Parathyroid adenoma (tissue), 2 donors: ENCODE data around the gene ZNF32.
A peak's percentile ranks its signal among the peaks of the same experiment; 100 is the strongest.
"Not testable (repeated sequence)": the region's sequence is repeated elsewhere in the genome, so short reads cannot be mapped to it uniquely, and the experiment has no call there.

Source experiments
- H2AFZ ChIP-seq: fragments of 300-600 bp; sonication (generic); one replicate; pipeline ENCODE4 v1.7.0; 2017; ENCODE audit warnings: antibody characterized with exemption, mild to moderate bottlenecking
- H3K27ac ChIP-seq: fragments of 300-600 bp; sonication (generic); one replicate; pipeline ENCODE4 v1.7.0; 2017
- H3K27me3 ChIP-seq: fragments of 300-600 bp; sonication (generic); one replicate; pipeline ENCODE4 v1.7.0; 2017; ENCODE audit warnings: low read length; ENCODE audit not compliant: control insufficient read depth, insufficient read depth
- H3K36me3 ChIP-seq: fragments of 300-600 bp; sonication (generic); one replicate; pipeline ENCODE4 v1.7.0; 2017; ENCODE audit warnings: low read length; ENCODE audit not compliant: control insufficient read depth, insufficient read depth
- H3K4me1 ChIP-seq: fragments of 300-600 bp; sonication (generic); one replicate; pipeline ENCODE4 v1.7.0; 2017; ENCODE audit warnings: control low read depth
- H3K4me2 ChIP-seq: fragments of 300-600 bp; sonication (generic); one replicate; pipeline ENCODE4 v1.7.0; 2017; ENCODE audit warnings: low read length
- H3K4me3 ChIP-seq: fragments of 300-600 bp; sonication (generic); one replicate; pipeline ENCODE4 v1.7.0; 2017; ENCODE audit warnings: low read depth, low read length
- H3K79me2 ChIP-seq: fragments of 300-600 bp; sonication (generic); one replicate; pipeline ENCODE4 v1.7.0; 2017; ENCODE audit warnings: control low read depth
- H3K9ac ChIP-seq: fragments of 300-600 bp; sonication (generic); one replicate; pipeline ENCODE4 v1.7.0; 2017; ENCODE audit warnings: mild to moderate bottlenecking
- H3K9me3 ChIP-seq: fragments of 300-600 bp; sonication (generic); one replicate; pipeline ENCODE4 v1.7.0; 2017; ENCODE audit warnings: low read length; ENCODE audit not compliant: control insufficient read depth
- TF ChIP-seq, protein P1 (sequence below): fragments of 300-600 bp; sonication (generic); IDR thresholded peaks from one replicate; pipeline ENCODE4 v1.7.0; 2017; ENCODE audit warnings: antibody characterized with exemption, mild to moderate bottlenecking
- donor health status: primary hyperparathyroidism.

ZNF32 gene

DNA sequence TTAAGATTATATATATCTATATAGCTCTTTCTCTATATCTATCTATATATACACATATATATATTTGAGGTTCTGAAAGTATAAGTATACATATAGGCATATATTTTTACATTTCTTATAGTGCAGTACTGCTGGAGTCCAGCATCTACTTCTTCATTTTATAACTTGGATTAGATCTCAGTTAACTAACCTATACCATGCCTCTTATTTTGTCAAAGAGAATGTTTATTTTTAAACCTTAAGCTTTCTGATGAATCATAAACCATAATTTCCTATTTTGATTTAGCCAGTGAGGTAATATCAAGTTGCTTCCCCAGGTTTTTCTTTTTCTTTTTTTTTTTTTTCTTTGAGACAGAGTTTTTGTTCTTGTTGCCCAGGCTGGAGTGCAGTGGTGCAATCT lies 8.1 kb downstream of the ZNF32 start:
- Histone ChIP-seq H3K4me3 (no peak overlapping the region), H3K36me3 (peaks cover 12% of the 10 kb centered on the region), H2AFZ (no peak overlapping the region), H3K9me3 (peaks cover 19% of the 10 kb centered on the region), H3K79me2 (no peaks in the 10 kb centered on the region), H3K9ac (no peak overlapping the region), H3K27me3 (no peaks in the 10 kb centered on the region), H3K27ac (no peak overlapping the region), H3K4me1 (no peaks in the 10 kb centered on the region), H3K4me2 (no peak overlapping the region)
- TF ChIP-seq, protein P1, sequence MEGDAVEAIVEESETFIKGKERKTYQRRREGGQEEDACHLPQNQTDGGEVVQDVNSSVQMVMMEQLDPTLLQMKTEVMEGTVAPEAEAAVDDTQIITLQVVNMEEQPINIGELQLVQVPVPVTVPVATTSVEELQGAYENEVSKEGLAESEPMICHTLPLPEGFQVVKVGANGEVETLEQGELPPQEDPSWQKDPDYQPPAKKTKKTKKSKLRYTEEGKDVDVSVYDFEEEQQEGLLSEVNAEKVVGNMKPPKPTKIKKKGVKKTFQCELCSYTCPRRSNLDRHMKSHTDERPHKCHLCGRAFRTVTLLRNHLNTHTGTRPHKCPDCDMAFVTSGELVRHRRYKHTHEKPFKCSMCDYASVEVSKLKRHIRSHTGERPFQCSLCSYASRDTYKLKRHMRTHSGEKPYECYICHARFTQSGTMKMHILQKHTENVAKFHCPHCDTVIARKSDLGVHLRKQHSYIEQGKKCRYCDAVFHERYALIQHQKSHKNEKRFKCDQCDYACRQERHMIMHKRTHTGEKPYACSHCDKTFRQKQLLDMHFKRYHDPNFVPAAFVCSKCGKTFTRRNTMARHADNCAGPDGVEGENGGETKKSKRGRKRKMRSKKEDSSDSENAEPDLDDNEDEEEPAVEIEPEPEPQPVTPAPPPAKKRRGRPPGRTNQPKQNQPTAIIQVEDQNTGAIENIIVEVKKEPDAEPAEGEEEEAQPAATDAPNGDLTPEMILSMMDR, result no peak

DNA sequence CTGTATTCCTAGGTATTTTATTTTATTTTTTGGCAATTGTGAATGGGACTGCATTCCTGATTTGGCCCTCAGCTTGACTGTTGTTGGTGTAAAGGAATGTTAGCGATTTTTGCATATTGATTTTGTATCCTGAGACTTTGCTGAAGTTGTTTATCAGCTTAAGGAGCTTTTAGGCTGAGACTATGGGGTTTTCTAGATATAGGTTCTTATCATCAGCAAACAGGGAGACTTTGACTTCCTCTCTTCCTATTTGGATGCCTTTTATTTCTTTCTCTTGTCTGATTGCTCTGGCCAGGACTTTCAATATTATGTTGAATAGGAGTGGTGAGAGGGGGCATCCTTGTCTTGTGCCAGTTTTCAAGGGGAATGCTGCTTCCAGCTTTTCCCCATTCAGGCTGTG lies 12.9 kb downstream of the ZNF32 start:
- not testable (repeated sequence) for H3K27me3 ChIP-seq, H3K9ac ChIP-seq, H3K4me1 ChIP-seq, H2AFZ ChIP-seq, H3K4me2 ChIP-seq, H3K4me3 ChIP-seq, H3K9me3 ChIP-seq, H3K27ac ChIP-seq, H3K79me2 ChIP-seq, H3K36me3 ChIP-seq

DNA sequence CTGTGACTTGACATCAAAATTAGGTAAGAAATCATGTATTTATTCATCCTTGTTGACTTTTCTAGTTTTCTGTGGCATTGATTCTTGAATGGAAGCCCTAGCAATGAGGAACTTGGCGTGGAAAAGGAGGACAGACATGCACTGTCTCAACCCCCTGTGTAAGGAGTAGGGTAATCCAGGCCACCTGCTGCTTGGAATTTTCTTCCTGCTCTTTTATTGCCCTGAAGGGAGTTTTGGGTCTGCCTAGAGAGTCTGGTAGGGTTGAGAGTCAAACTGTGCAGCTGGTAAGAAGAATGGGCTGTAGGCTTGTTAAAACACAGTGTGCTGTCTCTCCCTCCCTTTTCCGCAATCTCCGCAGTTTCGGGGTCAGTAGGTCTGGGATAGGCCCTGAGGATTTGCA lies 19.7 kb downstream of the ZNF32 start:
- no peak overlapping the region for H3K4me3 ChIP-seq
- H3K36me3 ChIP-seq, result no peaks in the 10 kb centered on the region
- H3K9ac ChIP-seq, result no peak overlapping the region
- no peaks in the 10 kb centered on the region for H3K27me3 ChIP-seq
- H3K4me2 ChIP-seq, result no peak overlapping the region
- TF ChIP-seq, protein P1, result no peak
- no peaks in the 10 kb centered on the region for H3K4me1 ChIP-seq
- H3K79me2 ChIP-seq, result no peaks in the 10 kb centered on the region
- no peak overlapping the region for H2AFZ ChIP-seq
- H3K27ac ChIP-seq, result no peak overlapping the region
- no peaks in the 10 kb centered on the region for H3K9me3 ChIP-seq

DNA sequence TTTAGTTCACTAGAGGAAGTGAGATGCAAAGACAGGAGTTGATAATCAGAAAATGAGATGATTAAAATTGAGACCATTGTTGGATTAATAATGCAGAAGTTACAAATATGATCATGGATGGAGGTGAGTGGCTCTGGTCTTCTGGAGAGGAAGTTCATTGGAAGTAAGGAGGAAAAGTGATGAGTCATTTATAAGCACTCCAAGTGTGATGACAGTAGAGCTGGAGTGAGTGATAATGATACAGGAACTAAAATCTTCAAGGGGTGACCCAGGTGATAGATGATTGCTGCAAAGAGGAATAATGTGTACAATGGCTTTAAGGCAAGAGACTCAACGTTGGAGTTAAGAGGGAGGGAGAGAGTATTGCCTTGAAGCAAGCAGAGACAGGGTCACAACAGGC lies 20.7 kb downstream of the ZNF32 start:
- H3K79me2 ChIP-seq, result no peaks in the 10 kb centered on the region
- no peak overlapping the region for H3K27ac ChIP-seq
- H3K4me1 ChIP-seq, result no peaks in the 10 kb centered on the region
- no peaks in the 10 kb centered on the region for H3K36me3 ChIP-seq
- H3K9me3 ChIP-seq, result no peaks in the 10 kb centered on the region
- TF ChIP-seq, protein P1, result no peak
- no peak overlapping the region for H3K4me3 ChIP-seq
- no peak overlapping the region for H2AFZ ChIP-seq
- H3K9ac ChIP-seq, result no peak overlapping the region
- H3K27me3 ChIP-seq, result no peaks in the 10 kb centered on the region
- no peak overlapping the region for H3K4me2 ChIP-seq

DNA sequence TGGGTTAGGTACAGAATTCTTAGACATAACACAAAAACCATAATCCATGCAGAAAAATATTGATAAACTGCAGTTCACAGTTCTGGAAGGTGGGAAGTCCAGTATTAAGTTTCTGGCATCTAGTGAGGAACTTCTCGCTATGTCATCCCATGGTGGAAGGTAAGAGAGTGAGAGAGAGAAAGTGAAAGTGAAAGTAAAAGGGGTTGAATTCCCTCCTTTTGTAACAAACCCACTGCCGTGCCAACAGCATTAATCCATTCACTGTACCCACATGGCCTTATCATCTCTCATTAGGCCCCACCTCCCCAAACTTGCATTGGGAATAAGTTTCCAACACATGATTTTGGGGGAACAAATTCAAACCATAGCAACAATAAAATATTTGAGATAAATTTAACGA lies 25.3 kb downstream of the ZNF32 start:
- no peak overlapping the region for H3K9ac ChIP-seq
- H2AFZ ChIP-seq, result no peak overlapping the region
- H3K4me2 ChIP-seq, result peak overlapping the region; percentile 25
- no peaks in the 10 kb centered on the region for H3K27me3 ChIP-seq
- H3K27ac ChIP-seq, result no peak overlapping the region
- no peaks in the 10 kb centered on the region for H3K4me1 ChIP-seq
- TF ChIP-seq, protein P1, result no peak
- H3K79me2 ChIP-seq, result no peaks in the 10 kb centered on the region
- no peaks in the 10 kb centered on the region for H3K9me3 ChIP-seq
- no peak overlapping the region for H3K4me3 ChIP-seq
- H3K36me3 ChIP-seq, result no peaks in the 10 kb centered on the region
